HCT116 (cell line): ENCODE results near the gene RIPOR3. TPM values are rescaled to one million over a fixed set of nuclear protein-coding genes. Genes with fewer than 3 reads are reported as not detected.

Source experiments
- ATAC-seq: fragments of 200-7000 bp; cut with Tn5 transposase; 2 replicates; pipeline ENCODE4 v1.9.1; 2020; ENCODE audit warnings: mild to moderate bottlenecking, moderate library complexity
- BruUV-seq: library from RNA; stranded (reverse); fragments of 400-500 nt; replicated peaks from 2 replicates; lab custom pipeline; 2021; lab: Mats Ljungman, UMichigan
- CTCF ChIA-PET: fragments of 300-600 bp; sonication (Branson Sonifier 250); formaldehyde crosslinking; loops from one replicate; lab custom pipeline; 2021; ENCODE audit warnings: antibody characterized with exemption; lab: Charles Lee
- POLR2A ChIA-PET: fragments of 300-600, 350-600 bp; sonication (Branson Sonifier 250); formaldehyde crosslinking; loops from one replicate; lab custom pipeline; 2021; ENCODE audit warnings: antibody characterized with exemption; lab: Charles Lee
- RAD21 ChIA-PET, 2 experiments: fragments of 300-600 bp; sonication (Branson Sonifier 250); formaldehyde crosslinking; loops; one replicate each; lab custom pipeline; 2023; ENCODE audit warnings: low total read pairs in 2 of 2; ENCODE audit not compliant: uncharacterized antibody in 2 of 2, unreplicated experiment in 2 of 2, low non-redundant PET in 1 of 2; lab: Charles Lee
- DNase-seq: peaks from one replicate; pipeline ENCODE4 v3.0.0-alpha.2; 2010; ENCODE audit warnings: low read depth, low spot score
- H2AFZ ChIP-seq: fragments of 200-600 bp; shearing (Covaris generic), sonication (generic); 2 replicates; pipeline ENCODE4 v1.6.1; 2017; ENCODE audit warnings: low read depth, mixed run types, mixed read lengths, antibody characterized with exemption, low read length; ENCODE audit not compliant: poor library complexity, severe bottlenecking
- H3K27ac ChIP-seq: 2 replicates; pipeline ENCODE4 v1.5.1; 2012; ENCODE audit warnings: low read depth, low read length
- H3K27me3 ChIP-seq: fragments of 200-600 bp; sonication (generic); 2 replicates; pipeline ENCODE4 v1.6.1; 2016; ENCODE audit warnings: mixed run types, low read length, mixed read lengths; ENCODE audit not compliant: insufficient read depth
- H3K36me3 ChIP-seq, 2 experiments: fragments of 200-500 bp in 1 of 2; fragments of 200-600 bp in 1 of 2; sonication (Bioruptor generic) in 1 of 2; sonication (generic) in 1 of 2; 2 replicates each; pipeline versions ENCODE4 v1.5.1 to v1.6.1; 2014 to 2016; ENCODE audit warnings: low read length in 2 of 2, inconsistent platforms in 1 of 2, mixed read lengths in 1 of 2, mixed run types in 1 of 2; ENCODE audit not compliant: insufficient read depth in 2 of 2, control insufficient read depth in 1 of 2
- H3K4me1 ChIP-seq, 2 experiments: fragments of 200-600 bp in 1 of 2; sonication (generic) in 1 of 2; 2 replicates each; pipeline versions ENCODE4 v1.5.1 to v1.6.1; 2012 to 2017; ENCODE audit warnings: low read length in 2 of 2, inconsistent platforms in 1 of 2, mild to moderate bottlenecking in 1 of 2, mixed read lengths in 1 of 2, mixed run types in 1 of 2, moderate library complexity in 1 of 2; ENCODE audit not compliant: insufficient read depth in 2 of 2, control insufficient read depth in 1 of 2
- H3K4me2 ChIP-seq: fragments of 200-600 bp; sonication (generic); 2 replicates; pipeline ENCODE4 v1.6.1; 2017; ENCODE audit warnings: mixed run types, low read length, mixed read lengths
- H3K4me3 ChIP-seq, 2 experiments: fragments of 200-600 bp in 1 of 2; sonication (generic) in 1 of 2; replicated peaks in 1 of 2; 2 replicates each; pipeline ENCODE4 v1.5.1; 2011 to 2016; ENCODE audit warnings: low read length in 2 of 2, control low read depth in 1 of 2, low read depth in 1 of 2, mild to moderate bottlenecking in 1 of 2, mixed read lengths in 1 of 2, mixed run types in 1 of 2
- H3K79me2 ChIP-seq: fragments of 200-600 bp; sonication (generic); 2 replicates; pipeline ENCODE4 v1.6.1; 2017; ENCODE audit warnings: mild to moderate bottlenecking, mixed run types, low read length, moderate library complexity, mixed read lengths; ENCODE audit not compliant: insufficient read depth
- H3K9ac ChIP-seq: fragments of 200-600 bp; sonication (generic); 2 replicates; pipeline ENCODE4 v1.6.1; 2016; ENCODE audit warnings: low read length, mixed read lengths
- H3K9me2 ChIP-seq: fragments of 200-600 bp; sonication (generic), shearing (Covaris generic); 2 replicates; pipeline ENCODE4 v1.6.1; 2017; ENCODE audit warnings: mixed run types, mild to moderate bottlenecking, moderate library complexity; ENCODE audit not compliant: insufficient read depth
- H3K9me3 ChIP-seq, 2 experiments: fragments of 200-500 bp in 1 of 2; fragments of 200-600 bp in 1 of 2; sonication (Bioruptor generic) in 1 of 2; sonication (generic) in 1 of 2; 2 replicates each; pipeline ENCODE4 v1.6.1; 2014 to 2017; ENCODE audit warnings: low read length in 2 of 2, mixed read lengths in 2 of 2, inconsistent platforms in 1 of 2, low read depth in 1 of 2, mild to moderate bottlenecking in 1 of 2, mixed run types in 1 of 2, moderate library complexity in 1 of 2; ENCODE audit not compliant: control insufficient read depth in 1 of 2, insufficient read depth in 1 of 2
- H4K20me1 ChIP-seq: fragments of 200-600 bp; sonication (generic), shearing (Covaris generic); 2 replicates; pipeline ENCODE4 v1.6.1; 2017; ENCODE audit warnings: mixed run types, mild to moderate bottlenecking, moderate library complexity; ENCODE audit not compliant: insufficient read depth
- CBX3 ChIP-seq: IDR thresholded peaks from 2 replicates; pipeline ENCODE4 v1.6.1; 2012; ENCODE audit warnings: low read depth
- CEBPB ChIP-seq: IDR thresholded peaks from 2 replicates; pipeline ENCODE4 v1.6.1; 2012; ENCODE audit warnings: low read depth
- ELF1 ChIP-seq: IDR thresholded peaks from 2 replicates; pipeline ENCODE4 v1.6.1; 2012; ENCODE audit warnings: low read depth, borderline replicate concordance
- EZH2 ChIP-seq: fragments of 200-600 bp; sonication (generic); IDR thresholded peaks from 2 replicates; pipeline ENCODE4 v1.6.1; 2017; ENCODE audit warnings: antibody characterized with exemption, mixed run types
- EZH2phosphoT487 ChIP-seq: fragments of 200-600 bp; IDR thresholded peaks from 2 replicates; pipeline ENCODE4 v1.6.1; 2018; ENCODE audit warnings: antibody characterized with exemption, borderline replicate concordance
- FOSL1 ChIP-seq: IDR thresholded peaks from 2 replicates; pipeline ENCODE4 v1.6.1; 2012; ENCODE audit warnings: low read depth
- POLR2AphosphoS5 ChIP-seq: IDR thresholded peaks from 2 replicates; pipeline ENCODE4 v1.6.1; 2011; ENCODE audit warnings: mild to moderate bottlenecking, low read depth, low read length, moderate library complexity
- SIN3A ChIP-seq: IDR thresholded peaks from 2 replicates; pipeline ENCODE4 v1.6.1; 2012; ENCODE audit warnings: low read depth
- SRF ChIP-seq: IDR thresholded peaks from 2 replicates; pipeline ENCODE4 v1.6.1; 2012; ENCODE audit warnings: low read depth
- TCF7L2 ChIP-seq: IDR thresholded peaks from 2 replicates; pipeline ENCODE4 v1.7.0; 2011; ENCODE audit warnings: borderline replicate concordance, inconsistent platforms; ENCODE audit not compliant: insufficient read depth, insufficient read length; ENCODE audit errors: extremely low read depth
- YY1 ChIP-seq: IDR thresholded peaks from 2 replicates; pipeline ENCODE4 v1.6.1; 2011; ENCODE audit warnings: low read length, low read depth, moderate library complexity, mild to moderate bottlenecking; ENCODE audit not compliant: insufficient replicate concordance; ENCODE audit errors: extremely low read depth
- intact Hi-C: fragments of 100-400 bp; cut with micrococcal nuclease; formaldehyde crosslinking; loops from 2 replicates; pipeline ENCODE4 v1.10.0; 2022
- total RNA-seq: library from RNA; stranded (reverse); gene quantifications from one replicate; pipeline ENCODE4 v1.2.1, GENCODE V29; 2021; ENCODE audit not compliant: unreplicated experiment
- TF ChIP-seq, protein P1 (sequence below): IDR thresholded peaks from 2 replicates; pipeline ENCODE4 v1.6.1; 2012
- TF ChIP-seq, protein P2 (sequence below): IDR thresholded peaks from 2 replicates; pipeline ENCODE4 v1.6.1; 2012

The RIPOR3 gene
- total RNA-seq, 1 experiment from 2014 or later, result 0.22 TPM

DNA sequence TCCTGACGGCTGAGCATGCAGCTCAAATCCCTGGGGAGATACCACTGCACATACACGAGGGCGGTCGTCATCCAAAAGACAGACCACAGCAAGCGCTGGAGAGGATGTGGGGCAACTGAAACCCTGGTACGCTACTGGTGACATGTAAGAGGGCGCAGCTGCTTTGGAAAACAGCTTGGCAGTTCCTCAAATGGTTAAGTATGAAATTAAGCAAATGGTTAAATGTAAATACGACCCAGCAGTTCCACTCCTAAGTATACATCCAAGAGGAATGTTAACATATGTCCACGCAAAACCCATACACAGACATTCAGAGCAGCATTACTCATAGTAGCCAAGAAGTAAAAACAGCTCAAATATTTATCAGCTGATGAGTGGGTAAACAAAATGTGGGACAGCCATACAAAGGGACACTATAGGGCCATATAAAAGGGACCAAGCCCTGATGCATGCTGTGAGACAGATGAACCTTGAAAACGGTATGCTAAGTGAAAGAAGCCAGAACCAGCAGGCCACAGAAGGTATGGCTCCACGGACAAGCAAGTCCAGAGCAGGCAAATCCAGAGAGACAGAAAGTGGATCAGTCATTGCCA lies 38.5 kb downstream of the RIPOR3 start:
- H3K4me2 ChIP-seq, result no peak overlapping the region
- ChIA-PET CTCF (interaction anchor here (0.9 to 1.5 kb wide), 2 partner anchors 10 to 17 kb away, joined by 3 to 4 read pairs; no protein-coding TSS in a partner anchor), RAD21 (interaction anchor here in 1 of 2 experiments (0.7 kb wide), 1 partner anchor 117 kb away, joined by 3 read pairs; no protein-coding TSS in a partner anchor), POLR2A (interaction anchor here (1.5 kb wide), 1 partner anchor 11 kb away, joined by 4 read pairs; no protein-coding TSS in a partner anchor)
- H3K27me3 ChIP-seq, result no peaks in the 10 kb centered on the region
- H3K9ac ChIP-seq, result no peak overlapping the region
- TF ChIP-seq TCF7L2 (no peak), YY1 (no peak), CBX3 (no peak), SIN3A (no peak), ELF1 (no peak), EZH2phosphoT487 (no peak), POLR2AphosphoS5 (no peak), SRF (no peak), FOSL1 (no peak), CEBPB (no peak), EZH2 (no peak)
- no peak overlapping the region for H3K27ac ChIP-seq
- intact Hi-C loops, result no loop called here
- BruUV-seq, result no TSS peak
- H4K20me1 ChIP-seq, result no peaks in the 10 kb centered on the region
- no peak overlapping the region for H3K4me3 ChIP-seq
- no peaks in the 10 kb centered on the region for H3K36me3 ChIP-seq
- no peak for DNase-seq
- H3K79me2 ChIP-seq, result no peaks in the 10 kb centered on the region
- H2AFZ ChIP-seq, result no peak overlapping the region
- H3K4me1 ChIP-seq, result no peaks in the 10 kb centered on the region
- no peaks in the 10 kb centered on the region for H3K9me3 ChIP-seq
- no peak for ATAC-seq
- no peaks in the 10 kb centered on the region for H3K9me2 ChIP-seq

DNA sequence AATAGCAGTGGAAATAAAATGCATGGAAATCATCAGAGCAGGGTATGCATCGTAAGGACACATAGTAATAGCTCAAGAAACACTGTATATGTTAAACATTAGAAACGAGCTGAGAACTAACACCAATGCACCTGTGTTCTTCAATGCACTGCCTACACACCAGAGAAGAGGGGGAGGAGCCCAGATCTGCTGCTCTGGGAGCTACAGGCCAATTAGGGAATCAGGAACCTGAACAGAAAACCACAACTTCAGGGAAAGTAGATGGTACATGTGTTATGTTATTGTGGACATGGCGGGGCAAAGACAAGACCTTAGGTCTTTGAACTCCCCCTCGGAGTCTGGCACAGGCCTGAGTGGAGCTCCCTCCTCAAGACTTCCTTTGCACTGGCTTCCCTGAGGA lies 39.7 kb downstream of the RIPOR3 start:
- Histone ChIP-seq H3K27ac (no peak overlapping the region), H3K4me3 (no peak overlapping the region), H4K20me1 (no peaks in the 10 kb centered on the region), H3K4me1 (no peaks in the 10 kb centered on the region), H3K9me2 (no peaks in the 10 kb centered on the region), H3K9me3 (0 out of 4 replicates have a peak, but pooled peaks cover 0 to under 1% of the 10 kb centered on the region in 2 experiments), H3K79me2 (no peaks in the 10 kb centered on the region), H3K27me3 (no peaks in the 10 kb centered on the region), H3K9ac (no peak overlapping the region), H3K4me2 (no peak overlapping the region), H3K36me3 (no peaks in the 10 kb centered on the region), H2AFZ (no peak overlapping the region)
- TF ChIP-seq ELF1 (no peak), CBX3 (no peak)
- TF ChIP-seq, protein P1, sequence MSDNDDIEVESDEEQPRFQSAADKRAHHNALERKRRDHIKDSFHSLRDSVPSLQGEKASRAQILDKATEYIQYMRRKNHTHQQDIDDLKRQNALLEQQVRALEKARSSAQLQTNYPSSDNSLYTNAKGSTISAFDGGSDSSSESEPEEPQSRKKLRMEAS, result no peak
- TF ChIP-seq, protein P2, sequence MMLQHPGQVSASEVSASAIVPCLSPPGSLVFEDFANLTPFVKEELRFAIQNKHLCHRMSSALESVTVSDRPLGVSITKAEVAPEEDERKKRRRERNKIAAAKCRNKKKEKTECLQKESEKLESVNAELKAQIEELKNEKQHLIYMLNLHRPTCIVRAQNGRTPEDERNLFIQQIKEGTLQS, result no peak
- no peak for ATAC-seq
- BruUV-seq, result no TSS peak
- ChIA-PET RAD21 (no interaction called here), CTCF (interaction anchor here (1.5 kb wide), 1 partner anchor 16 kb away, joined by 4 read pairs; no protein-coding TSS in a partner anchor), POLR2A (interaction anchor here (1.5 kb wide), 1 partner anchor 12 kb away, joined by 4 read pairs; no protein-coding TSS in a partner anchor)
- DNase-seq, result no peak
- intact Hi-C loops, result no loop called here
